GM18873 (cell line): ENCODE results near the gene ATP6V0D1.

Experiments
- ATAC-seq: cut with Tn5 transposase; IDR thresholded peaks from one replicate; pipeline ENCODE4 v1.9.1; 2021; ENCODE audit warnings: mild to moderate bottlenecking, moderate library complexity, moderate number of reproducible peaks; ENCODE audit not compliant: unreplicated experiment, low FRiP score

Gene ATP6V0D1

GRCh38 chr16:67395458-67396158, 85.3 kb downstream of the ATP6V0D1 start:
- ATAC-seq: no peak

DNA sequence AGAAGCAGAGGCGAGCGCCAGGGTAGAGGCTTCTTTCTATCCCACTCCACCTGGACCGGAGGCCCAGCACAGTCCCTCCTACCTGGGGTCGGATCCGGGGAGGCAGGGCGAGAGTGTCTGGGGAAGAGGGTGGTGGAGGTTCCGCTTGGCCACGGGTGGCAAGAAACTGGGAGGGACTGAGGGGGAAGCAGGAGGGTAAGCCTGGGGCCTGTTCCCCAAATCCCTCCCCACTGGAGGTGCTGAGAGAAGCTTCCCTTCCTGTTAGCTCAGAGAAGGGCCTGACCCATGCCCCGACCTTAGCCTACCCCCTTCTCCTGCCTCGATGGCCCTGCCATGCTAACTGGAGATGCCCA, 85.9 kb downstream of the ATP6V0D1 start:
- no peak for ATAC-seq

GRCh38 chr16:67394155-67395104, 86.5 kb downstream of the ATP6V0D1 start:
- ATAC-seq: no peak

DNA sequence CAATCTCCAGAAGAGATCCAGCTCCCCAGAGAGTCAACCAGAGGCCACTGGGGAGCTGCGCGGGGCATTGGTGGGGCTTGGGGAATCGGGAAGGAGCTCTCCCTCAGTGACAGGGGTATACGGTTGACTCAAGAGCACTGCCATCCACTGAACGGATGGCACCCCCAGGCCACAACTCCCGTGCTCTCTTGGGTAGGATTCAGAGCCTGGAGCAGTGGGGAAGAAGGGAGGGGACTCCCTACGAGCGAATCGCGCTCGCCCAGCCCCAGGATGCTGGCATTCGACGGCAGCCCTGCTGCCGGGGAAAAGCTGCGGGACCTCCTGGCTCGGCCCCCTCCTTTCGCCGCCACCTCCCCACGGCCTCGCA, 87.2 kb downstream of the ATP6V0D1 start:
- ATAC-seq: no peak

- ATAC-seq: no peak
Observed at GRCh38 chr16:67393111-67393787, 87.7 kb downstream of the ATP6V0D1 start, which contains the start of gene TPPP3. TSS of gene TPPP3 (minus strand) at chr16:67393498. CDS start at chr16:67391111, 2,387 bp downstream.

DNA sequence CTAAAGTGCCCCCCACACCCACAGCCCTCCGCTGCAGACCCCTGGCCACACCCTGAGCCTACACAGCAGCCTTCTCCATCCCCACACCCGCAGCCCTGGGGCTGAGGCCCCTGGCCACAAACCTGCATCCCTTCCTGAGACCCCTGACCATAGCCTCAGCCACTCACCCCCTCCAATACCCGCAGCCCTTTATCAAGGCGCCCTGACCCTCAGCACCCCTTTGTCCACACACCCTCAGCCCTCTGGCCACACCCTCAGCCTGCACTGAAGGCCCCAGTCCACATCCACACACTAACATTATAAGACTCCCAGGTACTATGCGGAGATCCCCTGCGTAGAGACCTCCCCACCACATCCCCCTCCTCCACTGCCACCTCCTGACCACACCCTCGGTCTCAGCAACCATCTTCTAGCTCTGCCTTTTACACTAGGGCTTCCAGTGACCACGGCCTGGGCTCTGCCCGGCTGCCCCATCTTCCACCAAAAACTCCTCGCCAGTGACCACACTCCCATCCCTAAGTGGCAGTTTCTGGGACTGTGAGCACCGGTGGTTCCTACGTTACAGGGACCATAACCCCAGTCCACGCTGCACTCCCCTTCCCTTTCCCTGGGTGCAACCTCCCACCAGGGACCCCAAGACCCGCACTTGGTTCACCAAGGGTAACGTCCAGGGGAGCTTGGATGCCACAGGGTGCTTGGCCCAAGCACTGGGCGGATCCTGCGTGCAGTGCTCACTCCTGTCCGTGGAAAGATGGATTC, 88.5 kb downstream of the ATP6V0D1 start:
- ATAC-seq: no peak

DNA sequence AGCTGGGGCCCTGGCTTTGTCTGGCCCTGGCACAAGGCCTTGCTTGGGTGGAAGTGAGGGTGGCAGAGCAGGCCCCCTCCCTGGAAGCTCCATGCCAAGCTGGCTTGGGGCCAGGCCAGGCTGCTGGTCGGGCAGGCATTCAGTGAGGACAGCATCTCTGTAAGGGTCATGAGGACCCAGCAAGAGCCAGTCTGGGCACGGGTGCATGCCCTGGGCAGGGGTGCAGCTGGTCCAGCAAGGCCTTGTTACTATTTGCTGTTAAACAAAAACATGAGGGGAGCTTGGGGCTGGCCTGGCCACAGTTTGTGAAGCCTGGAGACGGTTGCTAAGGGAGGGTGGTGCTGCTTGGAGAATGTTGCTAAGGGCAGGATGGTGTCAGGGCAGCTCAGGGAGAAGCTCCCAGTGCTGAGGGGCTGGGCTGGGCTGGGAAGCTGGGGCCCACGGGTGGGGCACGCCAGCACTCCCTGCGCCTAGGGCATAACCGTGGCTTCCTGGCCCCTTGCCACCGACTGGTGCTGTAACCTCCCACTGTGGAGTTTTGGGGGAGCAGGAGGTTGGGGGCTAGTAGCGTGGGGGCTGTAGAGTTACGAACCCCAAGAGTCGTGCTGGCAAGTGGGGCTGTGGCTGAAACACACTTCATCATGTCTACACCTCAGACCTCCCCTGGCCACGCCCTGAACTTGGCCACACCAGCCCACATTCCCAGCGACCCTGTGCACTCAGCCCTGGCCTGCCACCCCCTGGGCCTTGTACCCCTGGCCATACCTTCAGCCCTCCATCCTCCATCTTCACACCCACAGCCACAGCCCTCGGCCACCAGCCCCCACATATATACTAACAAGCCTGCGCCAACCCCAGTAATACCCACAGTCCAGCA, 89.3 kb downstream of the ATP6V0D1 start:
- ATAC-seq: no peak

- no peak for ATAC-seq
Observed at GRCh38 chr16:67390816-67391423, 90.0 kb downstream of the ATP6V0D1 start.

GRCh38 chr16:67389911-67390815, 90.8 kb downstream of the ATP6V0D1 start:
- ATAC-seq: no peak

DNA sequence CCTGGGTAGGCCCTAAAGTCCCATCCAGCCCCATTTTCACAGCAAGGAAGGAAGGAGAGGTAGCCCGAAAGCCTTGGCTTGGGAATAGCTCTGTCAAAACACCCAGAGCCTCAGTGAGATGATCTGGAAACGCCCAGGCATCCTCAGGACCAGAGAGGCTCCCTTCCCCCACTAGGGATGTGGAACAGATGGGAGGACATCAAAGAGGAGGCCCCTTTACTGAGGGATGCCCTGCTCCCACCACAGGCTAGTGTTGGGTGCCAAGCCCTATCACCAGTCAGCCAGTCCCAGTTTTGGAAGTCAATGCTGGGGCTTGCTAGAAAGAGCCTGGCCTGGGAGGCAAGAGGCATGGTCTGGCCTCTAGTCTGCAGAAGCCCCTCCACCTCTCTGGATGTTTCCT, 92.4 kb downstream of the ATP6V0D1 start:
- ATAC-seq: no peak

GRCh38 chr16:67388191-67388590, 92.8 kb downstream of the ATP6V0D1 start:
- ATAC-seq: no peak
